Caco-2 (cell line): ENCODE results near the gene NOP10. TPM values are rescaled to one million over a fixed set of nuclear protein-coding genes. Genes with fewer than 3 reads are reported as not detected.

Experiments used
- BruUV-seq: library from RNA; stranded (reverse); fragments of 400-500 nt; replicated peaks from 2 replicates; lab custom pipeline; 2021; lab: Mats Ljungman, UMichigan
- CTCF ChIA-PET: fragments of 300-600 bp; sonication (Branson Sonifier 250); formaldehyde crosslinking; loops from one replicate; lab custom pipeline; 2022; ENCODE audit warnings: antibody characterized with exemption; lab: Charles Lee
- POLR2A ChIA-PET: fragments of 300-600 bp; sonication (Branson Sonifier 250); formaldehyde crosslinking; loops from one replicate; lab custom pipeline; 2022; ENCODE audit warnings: antibody characterized with exemption; lab: Charles Lee
- DNase-seq, 2 experiments: peaks; one replicate each; pipeline versions ENCODE4 v3.0.0 to v3.0.0-alpha.2; 2020 to 2022
- H3K27me3 ChIP-seq: replicated peaks from 2 replicates; pipeline ENCODE4 v1.6.0; 2011; ENCODE audit warnings: low read length; ENCODE audit not compliant: control insufficient read depth, insufficient read depth
- H3K36me3 ChIP-seq: 2 replicates; pipeline ENCODE4 v1.5.1; 2011; ENCODE audit warnings: low read length; ENCODE audit not compliant: control insufficient read depth, insufficient read depth
- H3K4me1 ChIP-seq: fragments of 250-450 bp; sonication (Bioruptor Pico); 2 replicates; pipeline ENCODE4 v1.5.1; 2020; ENCODE audit warnings: mild to moderate bottlenecking
- H3K4me3 ChIP-seq: 2 replicates; pipeline ENCODE4 v1.5.1; 2011; ENCODE audit warnings: low read depth, mild to moderate bottlenecking, control low read depth, low read length
- H3K9me3 ChIP-seq: fragments of 250-450 bp; sonication (Bioruptor Pico); 2 replicates; pipeline ENCODE4 v1.5.1; 2020; ENCODE audit warnings: mild to moderate bottlenecking, moderate library complexity
- H3K27ac Mint-ChIP-seq: one replicate; pipeline ENCODE4 v1.8.0; 2022; ENCODE audit warnings: mixed read lengths; ENCODE audit not compliant: unreplicated experiment
- H3K27me3 Mint-ChIP-seq: one replicate; pipeline ENCODE4 v1.8.0; 2022; ENCODE audit warnings: mixed read lengths; ENCODE audit not compliant: insufficient read depth, unreplicated experiment
- H3K36me3 Mint-ChIP-seq: one replicate; pipeline ENCODE4 v1.8.0; 2022; ENCODE audit warnings: mild to moderate bottlenecking, mixed read lengths; ENCODE audit not compliant: insufficient read depth, unreplicated experiment
- H3K4me1 Mint-ChIP-seq: one replicate; pipeline ENCODE4 v1.8.0; 2022; ENCODE audit warnings: low read depth, mixed read lengths; ENCODE audit not compliant: unreplicated experiment
- H3K4me3 Mint-ChIP-seq: one replicate; pipeline ENCODE4 v1.8.0; 2022; ENCODE audit warnings: mild to moderate bottlenecking, moderate library complexity, mixed read lengths; ENCODE audit not compliant: unreplicated experiment
- H3K9me3 Mint-ChIP-seq: one replicate; pipeline ENCODE4 v1.8.0; 2022; ENCODE audit warnings: mixed read lengths; ENCODE audit not compliant: unreplicated experiment
- CTCF ChIP-seq, 2 experiments: fragments of 200-600 bp in 1 of 2; IDR thresholded peaks; 1 replicate in 1 of 2; 2 replicates in 1 of 2; pipeline versions ENCODE4 v1.5.1 to v1.8.0; 2011 to 2022; ENCODE audit warnings: antibody characterized with exemption in 1 of 2, control low read depth in 1 of 2, inconsistent platforms in 1 of 2, low read depth in 1 of 2, low read length in 1 of 2, mild to moderate bottlenecking in 1 of 2, moderate library complexity in 1 of 2; ENCODE audit not compliant: insufficient read depth in 1 of 2, severe bottlenecking in 1 of 2, unreplicated experiment in 1 of 2
- intact Hi-C: fragments of 100-400 bp; cut with micrococcal nuclease; formaldehyde crosslinking; loops from one replicate; pipeline ENCODE4 v1.10.0; 2022; ENCODE audit not compliant: unreplicated experiment
- total RNA-seq: library from RNA; stranded (reverse); gene quantifications from 2 replicates; pipeline ENCODE4 v1.2.3, GENCODE V29; 2022

Gene NOP10
- total RNA-seq, 1 experiment from 2014 or later, result 171 TPM

DNA sequence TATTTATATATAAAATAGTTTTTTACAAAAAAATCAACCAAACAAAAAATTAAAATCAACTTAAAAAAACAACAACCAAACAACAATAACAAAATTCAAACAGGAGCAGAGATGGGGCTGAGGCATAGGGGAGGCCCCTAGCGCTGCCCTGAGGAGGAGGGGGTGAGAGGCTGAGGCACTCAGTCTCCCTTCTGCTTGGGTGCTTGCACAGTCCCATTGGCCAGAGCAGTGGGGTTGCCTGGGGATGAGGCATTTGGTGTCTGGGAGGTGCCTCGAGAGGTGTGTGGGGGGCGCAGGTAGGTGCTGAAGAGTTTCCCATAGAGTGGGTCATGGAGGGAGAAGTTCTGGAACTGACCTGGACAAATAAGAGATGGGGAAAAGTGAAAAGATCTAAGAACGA lies 16.0 kb upstream of the NOP10 start:
- BruUV-seq, result no TSS peak
- intact Hi-C loops, result no loop called here
- Mint-ChIP-seq H3K9me3 (no peaks in the 10 kb centered on the region), H3K4me1 (peaks cover 22% of the 10 kb centered on the region), H3K27me3 (no peaks in the 10 kb centered on the region), H3K4me3 (no peak overlapping the region), H3K36me3 (peaks cover 30% of the 10 kb centered on the region), H3K27ac (peak overlapping the region; percentile 71)
- CTCF ChIA-PET, result interaction anchor here (1.5 kb wide), 1 partner anchor 9 kb away, joined by 14 read pairs; the partner anchor contains the start of gene LPCAT4
- DNase-seq, result no peak
- no peak for TF ChIP-seq CTCF (IDR thresholded peaks at IDR 0.05; ENCODE audit: insufficient read depth in 1 of 2, low read depth in 1 of 2, low read length in 1 of 2, severe bottlenecking in 1 of 2, unreplicated experiment in 1 of 2)
- H3K4me1 ChIP-seq, result peaks cover 14% of the 10 kb centered on the region
- POLR2A ChIA-PET, result interaction anchor here (0.7 kb wide), 1 partner anchor 8 kb away, joined by 3 read pairs; the partner anchor contains the start of gene LPCAT4
- no peak overlapping the region for H3K4me3 ChIP-seq
- H3K36me3 ChIP-seq, result 0 out of 2 replicates have a peak, but pooled peaks cover 2% of the 10 kb centered on the region
- H3K27me3 ChIP-seq, result no peaks in the 10 kb centered on the region
- H3K9me3 ChIP-seq, result no peaks in the 10 kb centered on the region

- H3K4me1 ChIP-seq, result peaks cover 14% of the 10 kb centered on the region
- Mint-ChIP-seq H3K9me3 (no peaks in the 10 kb centered on the region), H3K4me3 (no peak overlapping the region), H3K36me3 (peaks cover 30% of the 10 kb centered on the region), H3K27me3 (no peaks in the 10 kb centered on the region), H3K4me1 (peaks cover 22% of the 10 kb centered on the region), H3K27ac (peak overlapping the region; percentile 71)
- no peak for DNase-seq
- POLR2A ChIA-PET, result interaction anchor here (0.7 kb wide), 1 partner anchor 9 kb away, joined by 3 read pairs; the partner anchor contains the start of gene LPCAT4
- BruUV-seq, result no TSS peak
- no peaks in the 10 kb centered on the region for H3K27me3 ChIP-seq
- TF ChIP-seq CTCF (IDR thresholded peaks at IDR 0.05; ENCODE audit: insufficient read depth in 1 of 2, low read depth in 1 of 2, low read length in 1 of 2, severe bottlenecking in 1 of 2, unreplicated experiment in 1 of 2), result peak in 1 of 2 experiments; percentile 37
- intact Hi-C loops, result no loop called here
- H3K36me3 ChIP-seq, result 0 out of 2 replicates have a peak, but pooled peaks cover 2% of the 10 kb centered on the region
- H3K9me3 ChIP-seq, result no peaks in the 10 kb centered on the region
- H3K4me3 ChIP-seq, result no peak overlapping the region
- CTCF ChIA-PET, result interaction anchor here (0.8 to 1.5 kb wide), 2 partner anchors 9 to 20 kb away, joined by 3 to 14 read pairs; partner anchors contain the start of genes LPCAT4 and SLC12A6
These were observed 15.4 kb upstream of the NOP10 start for GRCh38 chr15:34358367-34358766.

GRCh38 chr15:34357653-34358052 lies 14.7 kb upstream of the NOP10 start:
- CTCF ChIA-PET, result interaction anchor here (1.5 kb wide), 1 partner anchor 10 kb away, joined by 14 read pairs; the partner anchor contains the start of gene LPCAT4
- H3K36me3 ChIP-seq, result 0 out of 2 replicates have a peak, but pooled peaks cover 2% of the 10 kb centered on the region
- no peak overlapping the region for H3K4me3 ChIP-seq
- POLR2A ChIA-PET, result no interaction called here
- H3K4me1 ChIP-seq, result peaks cover 14% of the 10 kb centered on the region
- intact Hi-C loops, result no loop called here
- no peaks in the 10 kb centered on the region for H3K27me3 ChIP-seq
- Mint-ChIP-seq H3K36me3 (peaks cover 25% of the 10 kb centered on the region), H3K4me3 (no peak overlapping the region), H3K9me3 (no peaks in the 10 kb centered on the region), H3K27me3 (no peaks in the 10 kb centered on the region), H3K4me1 (peaks cover 22% of the 10 kb centered on the region), H3K27ac (no peak overlapping the region)
- no peak for TF ChIP-seq CTCF (IDR thresholded peaks at IDR 0.05; ENCODE audit: insufficient read depth in 1 of 2, low read depth in 1 of 2, low read length in 1 of 2, severe bottlenecking in 1 of 2, unreplicated experiment in 1 of 2)
- H3K9me3 ChIP-seq, result no peaks in the 10 kb centered on the region
- DNase-seq, result no peak
- no TSS peak for BruUV-seq
